MV-4-11 (cell line): Measurements from ENCODE around the gene BCAS1.

ENCODE experiments used
- DNase-seq: peaks from one replicate; lab custom pipeline; 2025; lab: John Stamatoyannopoulos, UW

The BCAS1 gene

GRCh38 chr20:54103067-54103761 lies 32.8 kb upstream of the BCAS1 start:
- peak; percentile 73 for DNase-seq

- no peak for DNase-seq
These were observed 32.1 kb upstream of the BCAS1 start for GRCh38 chr20:54102543-54102942.

GRCh38 chr20:54100563-54100962 lies 30.2 kb upstream of the BCAS1 start:
- DNase-seq: no peak

- no peak for DNase-seq
These were observed 29.5 kb upstream of the BCAS1 start for GRCh38 chr20:54099894-54100293.

GRCh38 chr20:54098047-54098446 lies 27.7 kb upstream of the BCAS1 start:
- no peak for DNase-seq

- DNase-seq: no peak
These were observed 26.8 kb upstream of the BCAS1 start for GRCh38 chr20:54097236-54097529.

- DNase-seq: no peak
These were observed 25.4 kb upstream of the BCAS1 start for GRCh38 chr20:54095824-54096223.

GRCh38 chr20:54094268-54094580 lies 23.8 kb upstream of the BCAS1 start:
- no peak for DNase-seq

GRCh38 chr20:54093423-54094267 lies 23.3 kb upstream of the BCAS1 start:
- no peak for DNase-seq

GRCh38 chr20:54092021-54092420 lies 21.6 kb upstream of the BCAS1 start:
- no peak for DNase-seq

GRCh38 chr20:54091120-54091480 lies 20.7 kb upstream of the BCAS1 start:
- no peak for DNase-seq

- peak; percentile 34 for DNase-seq
These were observed 20.1 kb upstream of the BCAS1 start for GRCh38 chr20:54090230-54091119.

GRCh38 chr20:54088430-54088829 lies 18.0 kb upstream of the BCAS1 start:
- no peak for DNase-seq

- DNase-seq: no peak
These were observed 16.2 kb upstream of the BCAS1 start for GRCh38 chr20:54086507-54087039.

GRCh38 chr20:54085910-54086309 lies 15.5 kb upstream of the BCAS1 start:
- no peak for DNase-seq

- no peak for DNase-seq
These were observed 15.0 kb upstream of the BCAS1 start for GRCh38 chr20:54085425-54085824.

GRCh38 chr20:54084727-54085388 lies 14.5 kb upstream of the BCAS1 start:
- no peak for DNase-seq

- DNase-seq: no peak
These were observed 13.8 kb upstream of the BCAS1 start for GRCh38 chr20:54084193-54084592.

- DNase-seq: peak; percentile 46
These were observed 13.1 kb upstream of the BCAS1 start for GRCh38 chr20:54083459-54083858.

GRCh38 chr20:54082100-54082499 lies 11.7 kb upstream of the BCAS1 start:
- no peak for DNase-seq

- DNase-seq: peak; percentile 12
These were observed 9.3 kb upstream of the BCAS1 start for GRCh38 chr20:54079652-54080051.
